Gastroesophageal sphincter (tissue), 4 donors: ENCODE results near the gene SLC6A4. TPM values are rescaled to one million over a fixed set of nuclear protein-coding genes. Genes with fewer than 3 reads are reported as not detected.
"Not testable (repeated sequence)": the region's sequence is repeated elsewhere in the genome, so short reads cannot be mapped to it uniquely, and the experiment has no call there.

ENCODE experiments used
- ATAC-seq: fragments of 150-250 bp; one replicate; pipeline ENCODE4 v1.9.1; 2016; ENCODE audit warnings: mild to moderate bottlenecking, moderate library complexity
- H3K27ac ChIP-seq, 4 donors: fragments of 200-600 bp; sonication (generic) in 3 of 4; 1 replicate in 3 of 4; 2 replicates in 1 of 4; pipeline ENCODE4 v1.5.1; 2016 to 2019
- H3K27me3 ChIP-seq: fragments of 200-600 bp; sonication (generic); one replicate; pipeline ENCODE4 v1.5.1; 2019
- H3K36me3 ChIP-seq, 2 donors: fragments of 200-600 bp; sonication (generic); one replicate each; pipeline ENCODE4 v1.5.1; 2019; ENCODE audit warnings: control low read depth in 1 of 2
- H3K4me1 ChIP-seq, 3 donors: fragments of 200-600 bp; sonication (generic); 1 replicate in 2 of 3; 2 replicates in 1 of 3; pipeline ENCODE4 v1.5.1; 2016 to 2019; ENCODE audit warnings: control low read depth in 2 of 3
- H3K4me3 ChIP-seq, 2 donors: fragments of 200-600 bp; sonication (generic); one replicate each; pipeline ENCODE4 v1.5.1; 2019; ENCODE audit warnings: mild to moderate bottlenecking in 1 of 2, moderate library complexity in 1 of 2
- H3K9me3 ChIP-seq, 3 donors: fragments of 200-600 bp; sonication (generic); one replicate each; pipeline ENCODE4 v1.5.1; 2017 to 2019; ENCODE audit warnings: control low read depth in 2 of 3
- EP300 ChIP-seq: sonication (generic); formaldehyde crosslinking; IDR thresholded peaks from one replicate; pipeline ENCODE4 v1.6.1; 2017; ENCODE audit warnings: antibody characterized with exemption, mild to moderate bottlenecking
- POLR2A ChIP-seq, 2 donors: fragments of 450-650 bp; IDR thresholded peaks; one replicate each; pipeline ENCODE4 v1.6.1; 2017; ENCODE audit warnings: antibody characterized with exemption in 2 of 2, mild to moderate bottlenecking in 2 of 2, moderate library complexity in 1 of 2
- POLR2AphosphoS5 ChIP-seq: sonication (generic); formaldehyde crosslinking; IDR thresholded peaks from one replicate; pipeline ENCODE4 v1.6.1; 2017; ENCODE audit warnings: antibody characterized with exemption
- WGBS, 2 donors: methylation state at CpG; one replicate each; pipeline ENCODE4 v1.1.5; 2018; ENCODE audit warnings: low coverage in 1 of 2; 5-methylcytosine and 5-hydroxymethylcytosine counted together
- small RNA-seq, 4 donors: library from RNA; depleted of rRNA; stranded (forward); fragments of <200 nt; gene quantifications; one replicate each; pipeline ENCODE3, GENCODE V24; 2016
- total RNA-seq, 4 donors: library from RNA; depleted of rRNA; stranded (reverse); fragments of >200 nt; gene quantifications; one replicate each; pipeline ENCODE4 v1.1.0, GENCODE V29; 2016
- TF ChIP-seq, protein P1 (sequence below), 4 experiments: fragments of 200-600 bp in 2 of 4; fragments of 450-650 bp in 2 of 4; sonication (generic) in 1 of 4; IDR thresholded peaks; one replicate each; pipeline ENCODE4 v1.5.1; 2017 to 2019; ENCODE audit warnings: antibody characterized with exemption in 4 of 4, mild to moderate bottlenecking in 2 of 4, moderate library complexity in 2 of 4

SLC6A4 gene
- total RNA-seq, 4 donors from 2014 or later = under 0.01 to 0.22 (median 0.09) TPM

DNA sequence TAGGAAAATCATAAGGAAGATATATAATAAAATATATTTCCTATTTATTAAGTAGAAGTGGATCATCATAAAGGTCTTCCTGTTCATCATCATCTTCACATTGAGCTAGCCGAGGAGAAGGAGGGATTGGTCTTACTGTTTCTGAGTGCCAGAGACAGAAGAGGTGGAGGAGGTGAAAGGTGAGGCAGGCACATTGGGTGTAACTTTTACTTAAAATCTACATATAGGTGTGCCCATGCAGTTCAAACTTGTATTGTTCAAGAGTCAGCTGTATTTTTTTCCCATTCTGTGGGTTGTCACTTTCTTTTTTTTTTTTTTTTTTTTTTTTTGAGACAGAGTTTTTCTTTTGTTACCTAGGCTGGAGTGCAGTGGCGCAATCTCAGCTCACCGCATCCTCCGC lies 84.0 kb downstream of the SLC6A4 start:
- ATAC-seq = no peak
- WGBS, 2 donors = 44 to 80% methylated on average over 1 of the region's 4 CpGs

DNA sequence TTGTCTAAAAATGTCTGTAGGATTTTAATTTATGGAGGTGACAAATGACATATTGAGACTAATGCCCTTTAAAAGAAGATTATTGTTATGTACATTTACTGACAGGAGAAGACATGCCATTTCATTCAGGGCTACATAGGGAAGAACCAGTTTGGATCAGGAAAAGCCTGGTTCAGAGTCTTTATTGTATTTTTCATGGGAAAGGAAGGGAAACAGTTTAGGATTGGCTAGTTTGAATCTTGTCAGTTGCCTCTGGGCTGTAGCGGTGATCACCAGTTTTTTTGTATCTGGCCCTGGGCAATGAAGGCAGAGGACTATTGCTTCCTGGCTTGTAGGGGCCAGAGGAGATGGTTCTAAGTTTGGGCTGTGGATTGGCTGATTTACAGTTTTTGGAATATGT lies 87.1 kb downstream of the SLC6A4 start:
- H3K36me3 ChIP-seq = peaks cover 0 to 5% of the 10 kb centered on the region in 2 donors
- no peaks in the 10 kb centered on the region for H3K9me3 ChIP-seq
- no peak for TF ChIP-seq POLR2A (IDR thresholded peaks at IDR 0.05)
- TF ChIP-seq, protein P1, sequence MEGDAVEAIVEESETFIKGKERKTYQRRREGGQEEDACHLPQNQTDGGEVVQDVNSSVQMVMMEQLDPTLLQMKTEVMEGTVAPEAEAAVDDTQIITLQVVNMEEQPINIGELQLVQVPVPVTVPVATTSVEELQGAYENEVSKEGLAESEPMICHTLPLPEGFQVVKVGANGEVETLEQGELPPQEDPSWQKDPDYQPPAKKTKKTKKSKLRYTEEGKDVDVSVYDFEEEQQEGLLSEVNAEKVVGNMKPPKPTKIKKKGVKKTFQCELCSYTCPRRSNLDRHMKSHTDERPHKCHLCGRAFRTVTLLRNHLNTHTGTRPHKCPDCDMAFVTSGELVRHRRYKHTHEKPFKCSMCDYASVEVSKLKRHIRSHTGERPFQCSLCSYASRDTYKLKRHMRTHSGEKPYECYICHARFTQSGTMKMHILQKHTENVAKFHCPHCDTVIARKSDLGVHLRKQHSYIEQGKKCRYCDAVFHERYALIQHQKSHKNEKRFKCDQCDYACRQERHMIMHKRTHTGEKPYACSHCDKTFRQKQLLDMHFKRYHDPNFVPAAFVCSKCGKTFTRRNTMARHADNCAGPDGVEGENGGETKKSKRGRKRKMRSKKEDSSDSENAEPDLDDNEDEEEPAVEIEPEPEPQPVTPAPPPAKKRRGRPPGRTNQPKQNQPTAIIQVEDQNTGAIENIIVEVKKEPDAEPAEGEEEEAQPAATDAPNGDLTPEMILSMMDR (IDR thresholded peaks at IDR 0.05) = no peak
- TF ChIP-seq POLR2AphosphoS5 = no peak
- no peak for TF ChIP-seq EP300
- 83 to 100% methylated on average over 1 of the region's 1 CpG for WGBS, 2 donors
- no peak overlapping the region for H3K4me3 ChIP-seq
- H3K4me1 ChIP-seq = peaks cover 0 to 8% (median 0%) of the 10 kb centered on the region in 3 donors
- H3K27me3 ChIP-seq = no peaks in the 10 kb centered on the region
- H3K27ac ChIP-seq = no peak overlapping the region
- ATAC-seq = no peak

More for the DNA sequence above, 84.0 kb downstream of the SLC6A4 start:
- TF ChIP-seq EP300 (no peak), POLR2A (IDR thresholded peaks at IDR 0.05) (no peak)
- peaks cover 0 to 8% (median 0%) of the 10 kb centered on the region in 3 donors for H3K4me1 ChIP-seq
- no peak overlapping the region for H3K27ac ChIP-seq
- H3K4me3 ChIP-seq = no peak overlapping the region
- H3K36me3 ChIP-seq = peaks cover 0 to 7% of the 10 kb centered on the region in 2 donors
- no peaks in the 10 kb centered on the region for H3K27me3 ChIP-seq
- no peaks in the 10 kb centered on the region for H3K9me3 ChIP-seq

DNA sequence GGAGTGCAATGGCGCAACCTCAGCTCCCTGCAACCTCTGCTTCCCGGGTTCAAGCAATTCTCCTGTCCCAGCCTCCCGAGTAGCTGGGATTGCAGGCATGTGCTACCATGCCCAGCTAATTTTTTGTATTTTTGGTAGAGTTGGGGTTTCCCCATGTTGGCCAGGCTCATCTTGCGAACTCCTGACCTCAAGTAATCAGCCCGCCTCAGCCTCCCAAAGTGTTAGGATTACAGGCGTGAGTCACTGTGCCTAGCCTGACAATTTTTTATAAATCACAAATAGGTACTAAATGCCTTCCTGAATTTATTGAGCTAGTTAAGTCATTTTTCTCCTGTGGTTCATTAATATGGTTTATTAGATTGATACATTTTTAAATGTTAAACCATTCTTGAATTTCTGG lies 87.6 kb downstream of the SLC6A4 start:
- 88 to 91% methylated on average over 3 to 5 of the region's 6 CpGs for WGBS, 2 donors

More for the DNA sequence above, 87.6 kb downstream of the SLC6A4 start:
- H3K36me3 ChIP-seq, ATAC-seq, H3K27me3 ChIP-seq, H3K4me3 ChIP-seq, H3K27ac ChIP-seq, H3K9me3 ChIP-seq: not testable (repeated sequence)
- H3K4me1 ChIP-seq = peaks cover 0 to 12% (median 0%) of the 10 kb centered on the region in 3 donors

Small RNA genes lying within 50 kb of the gene (small RNA-seq; reads per million reads assigned to genes)
- gene RF00154 = 7.6 to 40.1 (median 18.5) reads per million in 4 donors

Other genes with a start within 250 kb of the SLC6A4 start
- gene NSRP1, start 118.9 kb downstream of the SLC6A4 start, total RNA-seq = 10 to 100 TPM; 24.8 to 39.5 (median 28.4) TPM
- gene BLMH, start 56.2 kb upstream of the SLC6A4 start, total RNA-seq = 10 to 100 TPM; 17.8 to 29.3 (median 20.7) TPM
- gene TMIGD1, start 98.4 kb upstream of the SLC6A4 start, total RNA-seq = not detected
- 100 to 1,000 TPM in 1 of 4 donors, 10 to 100 TPM in 3; 37.8 to 103 (median 57.5) TPM for gene CPD, start 143.2 kb upstream of the SLC6A4 start, total RNA-seq
- gene GOSR1, start 241.7 kb upstream of the SLC6A4 start, total RNA-seq = 10 to 100 TPM; 28.4 to 62.0 (median 44.6) TPM